Erythroblast (primary cell): ENCODE measurements around the gene WDR64.

Experiments
- GATA1 ChIP-seq: IDR thresholded peaks from 2 replicates; pipeline ENCODE4 v1.6.1; 2011; ENCODE audit warnings: low read depth, mild to moderate bottlenecking, control low read depth, low read length, moderate library complexity
- POLR2A ChIP-seq: IDR thresholded peaks from 2 replicates; pipeline ENCODE4 v1.6.1; 2011; ENCODE audit warnings: mild to moderate bottlenecking, low read length

DNA sequence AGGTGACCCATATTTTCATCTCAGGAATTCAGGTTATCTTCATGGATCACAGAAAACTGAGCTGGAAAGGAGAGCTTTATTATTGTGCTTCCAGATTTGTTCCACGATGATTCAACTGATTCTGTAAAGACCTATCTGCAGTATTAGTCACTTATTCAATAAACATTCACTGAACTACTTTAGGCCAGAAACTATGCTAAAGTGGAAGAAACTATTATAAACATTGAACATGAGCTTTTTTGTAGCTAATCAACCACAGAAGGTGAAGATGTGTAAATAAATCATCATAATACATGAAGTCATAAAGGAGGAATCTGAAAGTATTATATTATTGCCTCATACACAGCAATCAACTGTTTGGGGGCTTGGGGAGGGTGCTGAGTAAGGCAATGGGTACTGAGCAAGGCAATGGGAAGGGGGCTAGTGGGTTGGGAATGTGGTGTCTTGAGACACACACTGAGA, 165.3 kb downstream of the WDR64 start:
- TF ChIP-seq POLR2A (no peak), GATA1 (no peak)
